ENCODE results near the gene EMID1. TPM values are rescaled to one million over a fixed set of nuclear protein-coding genes. Genes with fewer than 3 reads are reported as not detected.

EMID1 gene
- total RNA-seq, 2 donors from 2014 or later: 0.33 to 0.51 TPM

GRCh38 chr22:29195118-29195963 is 10.4 kb upstream of the EMID1 start:
- no peak for TF ChIP-seq CTCF (IDR thresholded peaks at IDR 0.05)
- Histone ChIP-seq H3K4me3 (no peak overlapping the region), H3K4me1 (no peaks in the 10 kb centered on the region), H3K27me3 (no peaks in the 10 kb centered on the region), H3K36me3 (no peaks in the 10 kb centered on the region), H3K27ac (no peak overlapping the region), H3K9me3 (no peaks in the 10 kb centered on the region)
- no peak for DNase-seq (ENCODE audit: low spot score)

GRCh38 chr22:29195964-29196666 is 9.6 kb upstream of the EMID1 start:
- Histone ChIP-seq H3K27me3 (no peaks in the 10 kb centered on the region), H3K4me1 (no peaks in the 10 kb centered on the region), H3K36me3 (no peaks in the 10 kb centered on the region), H3K9me3 (no peaks in the 10 kb centered on the region), H3K27ac (no peak overlapping the region), H3K4me3 (no peak overlapping the region)
- no peak for TF ChIP-seq CTCF (IDR thresholded peaks at IDR 0.05)
- no peak for DNase-seq (ENCODE audit: low spot score)

GRCh38 chr22:29197096-29197495 is 8.6 kb upstream of the EMID1 start:
- H3K4me3 ChIP-seq: no peak overlapping the region
- no peak for TF ChIP-seq CTCF (IDR thresholded peaks at IDR 0.05)
- no peaks in the 10 kb centered on the region for H3K36me3 ChIP-seq
- no peak overlapping the region for H3K27ac ChIP-seq
- DNase-seq (ENCODE audit: low spot score): no peak
- H3K4me1 ChIP-seq: peaks cover 0 to 6% of the 10 kb centered on the region in 2 donors
- H3K9me3 ChIP-seq: no peaks in the 10 kb centered on the region
- no peaks in the 10 kb centered on the region for H3K27me3 ChIP-seq

GRCh38 chr22:29198240-29198639 is 7.5 kb upstream of the EMID1 start:
- Histone ChIP-seq H3K27me3 (no peaks in the 10 kb centered on the region), H3K4me3 (no peak overlapping the region), H3K4me1 (peaks cover 0 to 15% of the 10 kb centered on the region in 2 donors), H3K27ac (no peak overlapping the region), H3K9me3 (no peaks in the 10 kb centered on the region), H3K36me3 (no peaks in the 10 kb centered on the region)
- TF ChIP-seq CTCF (IDR thresholded peaks at IDR 0.05): no peak
- DNase-seq (ENCODE audit: low spot score): no peak

- Histone ChIP-seq H3K36me3 (no peaks in the 10 kb centered on the region), H3K9me3 (no peaks in the 10 kb centered on the region), H3K27me3 (no peaks in the 10 kb centered on the region), H3K27ac (no peak overlapping the region), H3K4me1 (peaks cover 0 to 15% of the 10 kb centered on the region in 2 donors), H3K4me3 (no peak overlapping the region)
- DNase-seq (ENCODE audit: low spot score): no peak
- TF ChIP-seq CTCF (IDR thresholded peaks at IDR 0.05): no peak
These were observed 5.8 kb upstream of the EMID1 start for GRCh38 chr22:29199702-29200400.
